ENCODE measurements around the gene EIF2B4.
"Not testable (repeated sequence)": the region's sequence is repeated elsewhere in the genome, so short reads cannot be mapped to it uniquely, and the experiment has no call there.

Gene EIF2B4

DNA sequence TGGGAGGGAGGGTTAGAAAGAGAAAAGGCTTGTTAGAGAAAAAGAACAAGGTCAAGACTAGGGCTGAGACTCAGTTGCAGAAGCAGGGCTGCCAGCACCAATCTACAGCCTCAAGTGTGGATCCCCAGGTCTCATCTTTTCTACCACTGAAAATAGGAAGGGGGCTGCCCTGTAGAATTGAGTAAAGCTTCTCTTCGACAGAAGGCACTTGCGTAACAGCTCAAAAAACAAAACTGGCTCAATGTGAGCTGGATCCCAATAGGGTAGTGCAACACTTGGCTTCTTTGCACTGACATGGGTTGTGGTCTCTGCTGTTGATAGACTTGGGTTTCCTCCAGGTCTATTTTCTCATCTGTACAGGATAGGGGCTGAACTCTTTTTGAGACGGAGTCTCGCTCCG, 45.4 kb downstream of the EIF2B4 start:
- TF ChIP-seq, protein P1, sequence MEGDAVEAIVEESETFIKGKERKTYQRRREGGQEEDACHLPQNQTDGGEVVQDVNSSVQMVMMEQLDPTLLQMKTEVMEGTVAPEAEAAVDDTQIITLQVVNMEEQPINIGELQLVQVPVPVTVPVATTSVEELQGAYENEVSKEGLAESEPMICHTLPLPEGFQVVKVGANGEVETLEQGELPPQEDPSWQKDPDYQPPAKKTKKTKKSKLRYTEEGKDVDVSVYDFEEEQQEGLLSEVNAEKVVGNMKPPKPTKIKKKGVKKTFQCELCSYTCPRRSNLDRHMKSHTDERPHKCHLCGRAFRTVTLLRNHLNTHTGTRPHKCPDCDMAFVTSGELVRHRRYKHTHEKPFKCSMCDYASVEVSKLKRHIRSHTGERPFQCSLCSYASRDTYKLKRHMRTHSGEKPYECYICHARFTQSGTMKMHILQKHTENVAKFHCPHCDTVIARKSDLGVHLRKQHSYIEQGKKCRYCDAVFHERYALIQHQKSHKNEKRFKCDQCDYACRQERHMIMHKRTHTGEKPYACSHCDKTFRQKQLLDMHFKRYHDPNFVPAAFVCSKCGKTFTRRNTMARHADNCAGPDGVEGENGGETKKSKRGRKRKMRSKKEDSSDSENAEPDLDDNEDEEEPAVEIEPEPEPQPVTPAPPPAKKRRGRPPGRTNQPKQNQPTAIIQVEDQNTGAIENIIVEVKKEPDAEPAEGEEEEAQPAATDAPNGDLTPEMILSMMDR (IDR thresholded peaks at IDR 0.05; ENCODE audit: insufficient read depth, low read depth, low read length, missing control alignments) = no peak
- no peak overlapping the region for H3K4me3 ChIP-seq (ENCODE audit: low read depth, low read length)
- DNase-seq (ENCODE audit: low read depth) = no peak

DNA sequence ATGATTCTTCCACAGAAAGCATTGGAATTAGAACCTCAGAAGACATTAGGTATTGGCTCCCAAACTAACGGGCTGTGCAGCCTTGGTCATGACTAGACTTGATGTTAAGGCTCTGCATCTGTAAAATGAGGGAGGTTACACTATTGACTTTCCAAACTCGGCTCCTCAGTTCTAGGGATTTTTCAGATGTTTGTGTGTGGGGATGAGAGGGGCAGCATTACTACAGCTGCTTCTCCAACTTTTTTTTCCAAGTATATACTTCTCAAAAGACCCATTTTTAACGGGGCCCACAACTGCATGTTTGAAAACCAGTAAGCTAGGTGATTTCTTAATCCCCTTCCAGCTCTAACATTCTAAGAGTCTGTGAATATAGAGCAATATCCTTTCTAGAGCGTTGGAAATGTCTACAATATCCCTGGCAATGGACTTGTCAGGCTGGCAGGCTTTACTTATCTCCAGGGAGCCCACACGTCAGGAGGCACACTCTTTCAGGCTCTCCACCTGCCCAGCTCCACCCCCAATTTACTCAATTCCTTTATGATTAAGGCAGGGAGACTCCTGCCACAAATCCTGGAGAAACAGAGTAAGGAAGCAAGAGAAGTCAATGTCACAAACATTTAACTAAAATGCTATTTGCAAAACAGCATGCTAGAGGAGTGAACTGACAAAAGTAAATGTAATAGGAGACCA, 46.4 kb downstream of the EIF2B4 start:
- TF ChIP-seq, protein P1 (IDR thresholded peaks at IDR 0.05; ENCODE audit: insufficient read depth, low read depth, low read length, missing control alignments) = no peak
- peak overlapping the region; percentile 68 for H3K4me3 ChIP-seq (ENCODE audit: low read depth, low read length)
- no peak for DNase-seq (ENCODE audit: low read depth)

DNA sequence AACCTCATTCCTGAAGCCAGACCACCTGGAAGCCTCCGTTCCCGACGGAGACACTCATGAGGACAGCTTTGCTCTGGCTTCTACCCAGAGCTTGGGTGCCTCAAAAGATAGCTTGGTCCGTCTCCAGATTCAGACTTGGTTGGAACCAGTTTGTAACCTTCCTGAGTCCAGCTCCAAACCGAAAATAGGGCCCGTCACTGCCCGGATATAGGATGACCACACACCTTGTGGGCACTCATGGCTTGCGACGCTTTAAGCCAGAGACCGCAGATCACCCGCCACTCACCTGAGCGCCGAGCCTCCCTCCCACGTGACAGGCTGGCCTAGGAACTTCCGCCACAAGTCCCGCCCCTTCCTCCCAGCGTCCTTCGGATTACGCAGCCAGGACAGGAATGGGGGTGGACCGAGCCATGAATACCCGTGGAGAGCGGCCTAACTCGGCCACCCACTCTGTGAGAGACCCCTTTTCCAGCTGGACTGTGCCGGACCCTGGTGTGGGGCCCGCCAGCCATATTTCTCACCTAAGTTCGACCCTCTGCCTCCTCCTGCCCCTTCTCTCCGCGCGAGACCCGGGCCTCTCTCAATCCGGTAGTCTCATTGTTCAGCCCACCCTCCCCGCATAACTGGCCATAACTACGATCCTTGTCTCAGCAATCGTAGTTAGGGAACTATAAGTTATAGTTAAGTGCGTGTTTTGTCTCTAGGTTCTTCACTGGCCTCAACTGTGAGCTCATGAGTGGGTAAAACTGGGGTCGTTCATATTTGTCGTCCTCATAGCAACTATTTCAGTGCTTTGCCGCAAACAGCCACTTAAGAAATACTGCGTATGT, 47.2 kb downstream of the EIF2B4 start, which contains the start of gene MPV17:
MPV17 (minus strand) TSS at position 332 of the 830 bp plus-strand sequence. CDS start 580 bp downstream, outside the sequence.
- DNase-seq (ENCODE audit: low read depth) = peak; percentile 95
- TF ChIP-seq, protein P1 (IDR thresholded peaks at IDR 0.05; ENCODE audit: insufficient read depth, low read depth, low read length, missing control alignments) = no peak
- peak within 1 kb of the TSS; percentile 68 for H3K4me3 ChIP-seq (ENCODE audit: low read depth, low read length)

DNA sequence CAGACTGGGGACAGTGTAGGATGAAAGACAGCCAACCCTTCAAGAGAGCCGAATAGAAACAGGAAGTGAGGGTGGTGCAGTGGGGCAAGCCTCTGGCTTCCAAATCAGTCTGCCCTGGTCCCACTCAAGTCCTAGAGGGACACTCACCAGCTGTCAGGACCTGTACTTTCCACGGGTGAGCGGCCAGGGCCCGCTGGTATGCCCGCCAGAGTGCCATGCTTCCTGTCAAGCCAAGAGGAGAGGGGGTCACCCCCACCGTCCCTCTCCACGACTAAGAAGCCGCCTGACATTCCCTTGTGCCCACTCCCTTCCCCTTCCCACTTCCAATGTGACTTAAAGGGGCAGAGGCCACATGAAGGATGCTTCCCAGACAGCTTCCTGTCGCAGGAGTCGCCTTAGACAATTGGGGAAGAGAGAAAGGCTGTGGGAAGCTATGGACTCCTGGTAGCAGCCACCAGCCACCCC, 47.8 kb downstream of the EIF2B4 start:
- TF ChIP-seq, protein P1 (IDR thresholded peaks at IDR 0.05; ENCODE audit: insufficient read depth, low read depth, low read length, missing control alignments) = no peak
- peak overlapping the region; percentile 68 for H3K4me3 ChIP-seq (ENCODE audit: low read depth, low read length)
- DNase-seq (ENCODE audit: low read depth) = peak; percentile 52

DNA sequence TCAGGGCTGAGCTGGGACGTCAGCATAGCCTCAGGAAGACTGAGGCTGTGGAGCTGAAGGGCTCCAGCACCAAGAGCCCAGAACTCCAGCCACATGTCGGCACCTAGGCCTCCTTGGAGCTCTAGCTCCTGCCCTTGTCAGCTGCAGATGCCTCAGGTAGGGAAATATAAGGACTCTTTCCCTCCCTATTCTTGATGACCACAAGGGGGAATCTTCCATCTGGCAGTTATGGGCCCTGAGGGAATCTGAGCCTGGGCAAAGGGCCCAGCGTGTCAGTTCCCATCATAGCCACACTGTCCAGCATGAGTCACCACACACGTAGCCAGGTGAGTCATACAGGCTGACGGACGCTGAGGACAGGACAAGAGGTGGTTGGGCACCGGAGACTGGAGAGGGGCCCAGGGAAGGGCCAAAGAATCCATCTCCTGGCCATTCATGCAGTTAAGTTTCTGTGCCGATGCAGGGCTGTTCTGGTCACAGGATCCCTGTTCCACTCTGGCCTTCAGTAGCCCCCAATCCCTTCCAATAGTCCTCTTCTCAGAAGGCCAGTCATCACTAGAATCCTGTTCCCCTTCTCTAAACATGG, 49.1 kb downstream of the EIF2B4 start:
- TF ChIP-seq, protein P1 (IDR thresholded peaks at IDR 0.05; ENCODE audit: insufficient read depth, low read depth, low read length, missing control alignments) = no peak
- no peak overlapping the region for H3K4me3 ChIP-seq (ENCODE audit: low read depth, low read length)
- no peak for DNase-seq (ENCODE audit: low read depth)

DNA sequence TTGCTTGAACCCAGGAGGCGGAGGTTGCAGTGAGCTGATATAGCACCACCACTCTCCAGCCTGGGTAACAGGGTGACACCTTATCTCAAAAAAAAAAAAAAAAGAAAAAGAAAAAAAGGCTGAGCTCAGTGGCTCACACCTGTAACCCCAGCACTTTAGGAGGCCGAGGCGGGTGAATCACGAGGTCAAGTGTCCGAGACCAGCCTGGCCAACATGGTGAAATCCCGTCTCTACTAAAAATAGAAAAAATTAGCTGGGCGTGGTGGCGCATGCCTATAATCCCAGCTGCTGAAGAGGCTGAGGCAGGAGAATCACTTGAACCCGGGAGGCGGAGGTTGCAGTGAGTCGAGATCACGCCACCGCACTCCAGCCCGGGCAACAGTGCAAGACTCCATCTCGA, 50.3 kb downstream of the EIF2B4 start:
- H3K4me3 ChIP-seq (ENCODE audit: low read depth, low read length); DNase-seq (ENCODE audit: low read depth): not testable (repeated sequence)
